Measurements from ENCODE around the gene G2E3. TPM values are rescaled to one million over a fixed set of nuclear protein-coding genes. Genes with fewer than 3 reads are reported as not detected.
A peak's percentile ranks its signal among the peaks of the same experiment; 100 is the strongest.

G2E3 gene
- total and polyA plus RNA-seq, 7 experiments from 2014 or later = 12.6 to 29.7 (median 28.3) TPM

DNA sequence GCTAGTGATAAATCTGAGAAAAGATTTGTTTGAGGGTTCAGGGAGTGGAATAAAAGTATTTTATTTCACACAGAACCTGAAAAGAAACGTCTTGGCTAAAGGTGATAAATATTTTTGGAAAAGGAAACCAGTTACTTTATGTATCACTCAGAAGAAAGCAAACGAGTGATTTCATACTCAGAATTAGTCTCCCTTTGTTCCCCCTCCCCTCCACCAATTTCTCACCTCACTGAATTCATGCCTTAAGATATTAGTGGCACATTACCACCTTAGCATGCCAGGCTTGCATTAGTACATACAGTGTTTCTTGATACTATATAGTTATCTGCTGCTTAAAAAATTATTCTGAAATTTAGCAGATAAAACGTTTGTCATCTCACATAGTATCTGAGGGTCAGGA, 28.2 kb downstream of the G2E3 start:
- H3K36me3 Mint-ChIP-seq = peaks cover 17 to 69% (median 63%) of the 10 kb centered on the region in 5 donors
- H3K4me3 Mint-ChIP-seq = no peak overlapping the region
- peaks cover 0 to 26% (median 9%) of the 10 kb centered on the region in 11 donors for H3K9me3 Mint-ChIP-seq
- H3K27me3 ChIP-seq (ENCODE audit: control insufficient read depth in 2 of 2, insufficient read depth in 2 of 2, low read length in 2 of 2) = no peaks in the 10 kb centered on the region
- H3K27ac Mint-ChIP-seq = no peak overlapping the region
- no peaks in the 10 kb centered on the region for H3K9me3 ChIP-seq (ENCODE audit: control insufficient read depth in 2 of 3, low read length in 3 of 3)
- DNase-seq (no peak), ATAC-seq (no peak)
- H3K27ac ChIP-seq (ENCODE audit: low read depth, low read length) = no peak overlapping the region
- H3K4me3 ChIP-seq (ENCODE audit: low read length) = no peak overlapping the region
- no peaks in the 10 kb centered on the region for H3K4me1 ChIP-seq (ENCODE audit: control insufficient read depth in 2 of 2, insufficient read depth in 2 of 2, low read length in 2 of 2)
- POLR2A ChIA-PET = no interaction called here
- peaks cover 9 to 28% (median 22%) of the 10 kb centered on the region in 3 experiments for H3K36me3 ChIP-seq (ENCODE audit: control insufficient read depth in 2 of 3, insufficient read depth in 3 of 3, low read length in 3 of 3)
- intact Hi-C loops (cut with micrococcal nuclease) = no loop called here
- CTCF ChIA-PET = no interaction called here
- no peaks in the 10 kb centered on the region for H3K27me3 Mint-ChIP-seq
- H3K4me1 Mint-ChIP-seq = peaks cover 7 to 27% (median 19%) of the 10 kb centered on the region in 7 donors

DNA sequence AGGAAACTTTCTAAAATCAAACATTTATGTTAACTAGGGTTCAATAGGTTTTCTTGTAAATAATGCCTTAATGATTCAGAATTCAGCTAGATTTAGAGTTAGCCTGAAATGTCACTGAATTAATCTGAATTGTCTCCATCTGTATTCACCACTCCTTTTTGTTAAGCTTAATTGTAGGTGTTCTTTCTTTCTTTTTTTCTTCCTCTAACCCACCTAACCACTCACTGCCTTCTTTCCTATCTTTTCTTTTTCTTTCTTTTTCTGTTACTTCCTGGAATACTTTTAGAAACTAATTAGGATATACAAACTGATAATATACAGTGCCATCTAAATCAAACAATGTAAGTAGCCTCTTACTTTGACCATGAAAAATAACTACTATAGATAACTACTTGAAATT, 29.9 kb downstream of the G2E3 start:
- Histone ChIP-seq H3K27me3 (ENCODE audit: control insufficient read depth in 2 of 2, insufficient read depth in 2 of 2, low read length in 2 of 2) (no peaks in the 10 kb centered on the region), H3K4me3 (ENCODE audit: low read length) (no peak overlapping the region), H3K27ac (ENCODE audit: low read depth, low read length) (no peak overlapping the region), H3K9me3 (ENCODE audit: control insufficient read depth in 2 of 3, low read length in 3 of 3) (no peaks in the 10 kb centered on the region), H3K36me3 (ENCODE audit: control insufficient read depth in 2 of 3, insufficient read depth in 3 of 3, low read length in 3 of 3) (peaks cover 9 to 29% (median 22%) of the 10 kb centered on the region in 3 experiments), H3K4me1 (ENCODE audit: control insufficient read depth in 2 of 2, insufficient read depth in 2 of 2, low read length in 2 of 2) (no peaks in the 10 kb centered on the region)
- DNase-seq (no peak), ATAC-seq (no peak)
- ChIA-PET POLR2A (interaction anchor here (0.6 kb wide), 1 partner anchor 22 kb away, joined by 4 read pairs; no protein-coding TSS in a partner anchor), CTCF (no interaction called here)
- Mint-ChIP-seq H3K4me3 (no peak overlapping the region), H3K27me3 (no peaks in the 10 kb centered on the region), H3K9me3 (peaks cover 0 to 18% (median 4%) of the 10 kb centered on the region in 11 donors), H3K36me3 (peaks cover 15 to 53% (median 47%) of the 10 kb centered on the region in 5 donors), H3K27ac (peak overlapping the region in 6 of 9 donors; percentile 10 to 80 (median 43)), H3K4me1 (peaks cover 5 to 21% (median 16%) of the 10 kb centered on the region in 7 donors)
- intact Hi-C loops (cut with micrococcal nuclease) = no loop called here

DNA sequence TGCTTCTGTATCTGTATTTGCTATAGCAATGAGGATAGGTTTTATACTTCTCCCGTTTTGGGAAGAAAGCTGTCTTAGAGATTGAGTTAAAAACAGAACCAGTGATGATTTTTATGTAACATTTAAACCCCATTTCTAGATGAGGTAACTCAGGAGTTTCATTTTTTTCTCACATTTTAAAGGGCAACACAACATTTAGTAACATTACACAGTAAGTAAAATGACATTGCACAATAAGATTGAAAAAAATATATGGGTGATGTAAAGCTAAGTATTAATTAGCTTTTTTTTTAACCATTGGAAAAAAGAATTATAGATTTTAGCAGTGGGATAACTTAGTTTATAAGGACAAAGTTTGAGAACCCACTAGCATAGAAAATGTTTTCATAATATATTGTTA, 38.0 kb downstream of the G2E3 start:
- CTCF ChIA-PET = no interaction called here
- peaks cover 10 to 25% (median 13%) of the 10 kb centered on the region in 5 donors for H3K36me3 Mint-ChIP-seq

DNA sequence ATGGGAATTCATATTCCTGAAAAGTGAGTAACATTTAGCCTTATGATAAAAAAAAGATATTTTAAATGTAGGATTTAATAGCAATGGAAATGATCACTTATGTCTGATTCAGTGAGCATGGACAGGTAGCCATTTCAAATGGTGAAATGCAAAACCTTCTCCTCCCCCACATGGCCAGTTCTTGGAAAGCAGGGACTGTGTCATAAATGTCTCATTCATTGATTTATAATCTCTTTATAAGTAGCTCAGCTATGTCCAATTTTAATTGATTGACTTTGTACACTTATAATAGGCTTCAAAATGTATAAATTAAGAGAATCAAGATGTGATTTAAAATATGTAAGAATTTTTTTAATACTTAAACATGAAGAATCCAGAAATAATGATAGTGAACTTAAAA, 38.5 kb downstream of the G2E3 start:
- CTCF ChIA-PET = no interaction called here
- H3K4me3 ChIP-seq (ENCODE audit: low read length) = no peak overlapping the region

More for the DNA sequence above, 38.0 kb downstream of the G2E3 start:
- intact Hi-C loops (cut with micrococcal nuclease) = no loop called here
- Histone ChIP-seq H3K27me3 (ENCODE audit: control insufficient read depth in 2 of 2, insufficient read depth in 2 of 2, low read length in 2 of 2) (no peaks in the 10 kb centered on the region), H3K9me3 (ENCODE audit: control insufficient read depth in 2 of 3, low read length in 3 of 3) (no peaks in the 10 kb centered on the region), H3K4me3 (ENCODE audit: low read length) (no peak overlapping the region), H3K36me3 (ENCODE audit: control insufficient read depth in 2 of 3, insufficient read depth in 3 of 3, low read length in 3 of 3) (peaks cover under 1 to 41% (median 8%) of the 10 kb centered on the region in 3 experiments), H3K4me1 (ENCODE audit: control insufficient read depth in 2 of 2, insufficient read depth in 2 of 2, low read length in 2 of 2) (no peaks in the 10 kb centered on the region), H3K27ac (ENCODE audit: low read depth, low read length) (no peak overlapping the region)
- Mint-ChIP-seq H3K27ac (no peak overlapping the region), H3K4me1 (peaks cover 0 to 1% (median 0%) of the 10 kb centered on the region in 7 donors), H3K4me3 (no peak overlapping the region), H3K9me3 (no peaks in the 10 kb centered on the region), H3K27me3 (no peaks in the 10 kb centered on the region)
- ATAC-seq (no peak), DNase-seq (no peak)
- POLR2A ChIA-PET = no interaction called here

DNA sequence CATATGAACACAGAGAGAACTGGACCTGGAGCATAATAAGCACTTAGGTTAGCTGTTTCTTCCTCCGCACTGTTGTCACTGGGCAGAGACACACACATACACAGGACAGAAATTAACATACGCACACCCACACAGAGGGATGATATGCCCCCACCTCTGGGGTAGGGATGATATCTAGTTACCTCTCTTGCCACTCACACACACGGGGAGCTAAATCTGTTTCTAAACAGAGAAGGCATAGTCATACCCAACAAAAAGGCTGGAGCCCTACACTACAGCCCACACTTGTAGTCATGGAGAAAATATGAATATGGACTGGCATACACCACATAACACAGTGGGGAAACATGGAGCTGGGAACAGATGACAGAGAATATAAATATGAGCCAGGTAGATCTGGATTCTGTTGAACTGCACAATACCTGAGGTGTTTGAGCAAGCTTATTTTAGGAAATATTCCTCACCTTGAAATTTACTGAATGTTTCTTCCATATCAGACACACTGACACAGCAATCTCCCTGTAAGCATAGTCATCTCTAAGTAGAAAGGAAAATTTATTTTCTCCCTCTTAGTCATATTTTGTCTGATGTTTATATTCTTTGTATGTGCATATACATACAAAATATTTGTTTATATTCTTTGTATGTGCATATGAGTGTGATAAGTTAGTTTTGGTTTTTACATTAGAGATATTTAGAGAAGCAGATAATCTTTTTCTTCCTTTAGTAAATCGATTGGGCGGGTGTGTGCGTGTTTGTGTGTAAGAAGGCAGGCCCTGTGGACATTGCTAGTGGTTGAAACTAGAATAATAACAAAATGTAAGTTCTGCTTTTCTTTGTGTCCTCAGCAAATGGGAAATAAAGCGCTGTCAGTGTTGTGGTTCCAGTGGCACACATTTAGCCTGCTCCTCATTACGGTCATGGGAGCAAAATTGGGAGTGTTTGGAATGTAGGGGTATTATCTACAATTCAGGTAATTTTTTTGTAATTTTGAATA, 42.3 kb downstream of the G2E3 start:
- POLR2A ChIA-PET = no interaction called here

More for the DNA sequence above, 38.5 kb downstream of the G2E3 start:
- Histone ChIP-seq H3K27ac (ENCODE audit: low read depth, low read length) (no peak overlapping the region), H3K27me3 (ENCODE audit: control insufficient read depth in 2 of 2, insufficient read depth in 2 of 2, low read length in 2 of 2) (no peaks in the 10 kb centered on the region), H3K36me3 (ENCODE audit: control insufficient read depth in 2 of 3, insufficient read depth in 3 of 3, low read length in 3 of 3) (peaks cover 4 to 42% (median 11%) of the 10 kb centered on the region in 3 experiments), H3K4me1 (ENCODE audit: control insufficient read depth in 2 of 2, insufficient read depth in 2 of 2, low read length in 2 of 2) (no peaks in the 10 kb centered on the region), H3K9me3 (ENCODE audit: control insufficient read depth in 2 of 3, low read length in 3 of 3) (no peaks in the 10 kb centered on the region)
- Mint-ChIP-seq H3K4me1 (peaks cover 0 to 1% (median 0%) of the 10 kb centered on the region in 7 donors), H3K27me3 (no peaks in the 10 kb centered on the region), H3K27ac (no peak overlapping the region), H3K4me3 (no peak overlapping the region), H3K9me3 (no peaks in the 10 kb centered on the region), H3K36me3 (peaks cover 10 to 22% (median 13%) of the 10 kb centered on the region in 5 donors)
- POLR2A ChIA-PET = no interaction called here
- DNase-seq (no peak), ATAC-seq (no peak)
- intact Hi-C loops (cut with micrococcal nuclease) = no loop called here

DNA sequence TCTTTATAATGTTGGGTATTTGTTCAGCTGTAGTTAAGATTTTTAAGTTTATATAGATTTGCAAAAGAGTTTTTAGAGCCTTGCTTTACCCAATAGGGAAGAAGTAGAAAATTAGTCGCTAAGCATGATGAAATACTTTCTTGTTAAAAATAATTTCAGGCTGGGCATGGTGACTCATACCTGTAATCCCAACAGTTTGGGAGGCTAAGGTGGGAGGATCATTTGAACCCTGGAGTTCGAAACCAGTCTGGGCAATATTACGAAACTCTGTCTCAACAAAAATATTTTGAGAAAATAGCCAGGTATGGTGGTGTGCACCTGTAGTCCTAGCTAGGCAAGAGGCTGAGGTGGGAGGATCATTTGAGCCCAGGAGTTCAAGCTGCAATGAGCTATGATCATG, 44.4 kb downstream of the G2E3 start:
- H3K27ac ChIP-seq (ENCODE audit: low read depth, low read length) = no peak overlapping the region
- H3K9me3 Mint-ChIP-seq = no peaks in the 10 kb centered on the region
- H3K4me3 Mint-ChIP-seq = no peak overlapping the region
- H3K4me3 ChIP-seq (ENCODE audit: low read length) = no peak overlapping the region
- DNase-seq (no peak), ATAC-seq (no peak)
- ChIA-PET CTCF (no interaction called here), POLR2A (interaction anchor here (0.7 kb wide), 1 partner anchor 10 kb away, joined by 5 read pairs; no protein-coding TSS in a partner anchor)
- no peaks in the 10 kb centered on the region for H3K9me3 ChIP-seq (ENCODE audit: control insufficient read depth in 2 of 3, low read length in 3 of 3)
- H3K27me3 Mint-ChIP-seq = no peaks in the 10 kb centered on the region
- no peaks in the 10 kb centered on the region for H3K27me3 ChIP-seq (ENCODE audit: control insufficient read depth in 2 of 2, insufficient read depth in 2 of 2, low read length in 2 of 2)
- H3K4me1 ChIP-seq (ENCODE audit: control insufficient read depth in 2 of 2, insufficient read depth in 2 of 2, low read length in 2 of 2) = no peaks in the 10 kb centered on the region
- peaks cover 13 to 27% (median 16%) of the 10 kb centered on the region in 5 donors for H3K36me3 Mint-ChIP-seq
- intact Hi-C loops (cut with micrococcal nuclease) = no loop called here
- H3K4me1 Mint-ChIP-seq = no peaks in the 10 kb centered on the region
- H3K27ac Mint-ChIP-seq = no peak overlapping the region
- H3K36me3 ChIP-seq (ENCODE audit: control insufficient read depth in 2 of 3, insufficient read depth in 3 of 3, low read length in 3 of 3) = peaks cover 11 to 55% (median 16%) of the 10 kb centered on the region in 3 experiments

More for the DNA sequence above, 42.3 kb downstream of the G2E3 start:
- H3K9me3 Mint-ChIP-seq = no peaks in the 10 kb centered on the region
- Histone ChIP-seq H3K4me1 (ENCODE audit: control insufficient read depth in 2 of 2, insufficient read depth in 2 of 2, low read length in 2 of 2) (no peaks in the 10 kb centered on the region), H3K4me3 (ENCODE audit: low read length) (no peak overlapping the region), H3K27me3 (ENCODE audit: control insufficient read depth in 2 of 2, insufficient read depth in 2 of 2, low read length in 2 of 2) (no peaks in the 10 kb centered on the region), H3K36me3 (ENCODE audit: control insufficient read depth in 2 of 3, insufficient read depth in 3 of 3, low read length in 3 of 3) (peaks cover 11 to 65% (median 11%) of the 10 kb centered on the region in 3 experiments), H3K9me3 (ENCODE audit: control insufficient read depth in 2 of 3, low read length in 3 of 3) (no peaks in the 10 kb centered on the region), H3K27ac (ENCODE audit: low read depth, low read length) (no peak overlapping the region)
- ATAC-seq (no peak), DNase-seq (no peak)
- no peaks in the 10 kb centered on the region for H3K4me1 Mint-ChIP-seq
- H3K36me3 Mint-ChIP-seq = peaks cover 14 to 30% (median 19%) of the 10 kb centered on the region in 5 donors
- intact Hi-C loops (cut with micrococcal nuclease) = no loop called here
- CTCF ChIA-PET = no interaction called here
- no peaks in the 10 kb centered on the region for H3K27me3 Mint-ChIP-seq
- H3K4me3 Mint-ChIP-seq = no peak overlapping the region
- H3K27ac Mint-ChIP-seq = peak overlapping the region in 2 of 9 donors; percentile 30 to 52

Measured in naive thymus-derived CD4-positive, alpha-beta T cell (primary cell).